Choroid plexus epithelial cell (primary cell): ENCODE data around the gene PNCK.

Experiments
- DNase-seq: peaks from one replicate; pipeline ENCODE4 v3.0.0-alpha.2; 2010; ENCODE audit warnings: low read depth
- H3K4me3 ChIP-seq: 2 replicates; pipeline ENCODE4 v1.5.1; 2011; ENCODE audit warnings: low read depth, mild to moderate bottlenecking, control low read depth, low read length, moderate library complexity
- TF ChIP-seq, protein P1 (sequence below): conservative IDR thresholded peaks from 2 replicates; pipeline ENCODE4 v1.5.1; 2011; ENCODE audit warnings: low read depth, mild to moderate bottlenecking, control low read depth, inconsistent platforms, low read length, moderate library complexity

PNCK gene

DNA sequence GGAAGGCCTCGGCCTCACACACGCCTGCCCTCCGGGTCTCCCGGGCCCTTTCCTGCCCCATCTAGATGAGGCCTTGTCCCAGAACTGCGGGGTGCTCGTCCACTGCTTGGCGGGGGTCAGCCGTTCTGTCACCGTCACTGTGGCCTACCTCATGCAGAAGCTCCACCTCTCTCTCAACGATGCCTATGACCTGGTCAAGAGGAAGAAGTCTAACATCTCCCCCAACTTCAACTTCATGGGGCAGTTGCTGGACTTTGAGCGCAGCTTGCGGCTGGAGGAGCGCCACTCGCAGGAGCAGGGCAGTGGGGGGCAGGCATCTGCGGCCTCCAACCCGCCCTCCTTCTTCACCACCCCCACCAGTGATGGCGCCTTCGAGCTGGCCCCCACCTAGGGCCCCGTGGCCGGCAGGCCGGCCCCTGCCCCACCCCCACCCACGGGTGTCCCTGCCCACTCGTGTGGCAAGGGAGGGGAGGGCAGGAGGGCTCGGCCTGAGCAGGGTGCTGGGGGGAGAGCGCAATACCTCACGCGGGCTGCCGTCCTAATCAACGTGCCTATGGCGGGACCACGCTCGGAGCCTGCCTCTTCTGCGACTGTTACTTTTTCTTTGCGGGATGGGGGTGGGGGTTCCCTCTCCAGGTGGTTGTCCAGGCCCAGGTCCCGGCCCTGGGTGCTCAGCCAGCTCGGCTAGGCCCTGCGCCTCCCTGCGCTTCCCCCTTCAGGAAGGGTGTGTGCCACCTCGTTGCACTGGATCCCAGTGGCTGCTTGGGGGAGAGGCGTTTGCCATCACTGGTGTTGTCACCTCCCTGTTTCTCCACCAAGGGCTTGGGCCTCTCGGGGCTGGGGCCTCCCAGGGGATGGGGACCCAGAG lies 23.5 kb downstream of the PNCK start:
- H3K4me3 ChIP-seq: no peak overlapping the region
- TF ChIP-seq, protein P1, sequence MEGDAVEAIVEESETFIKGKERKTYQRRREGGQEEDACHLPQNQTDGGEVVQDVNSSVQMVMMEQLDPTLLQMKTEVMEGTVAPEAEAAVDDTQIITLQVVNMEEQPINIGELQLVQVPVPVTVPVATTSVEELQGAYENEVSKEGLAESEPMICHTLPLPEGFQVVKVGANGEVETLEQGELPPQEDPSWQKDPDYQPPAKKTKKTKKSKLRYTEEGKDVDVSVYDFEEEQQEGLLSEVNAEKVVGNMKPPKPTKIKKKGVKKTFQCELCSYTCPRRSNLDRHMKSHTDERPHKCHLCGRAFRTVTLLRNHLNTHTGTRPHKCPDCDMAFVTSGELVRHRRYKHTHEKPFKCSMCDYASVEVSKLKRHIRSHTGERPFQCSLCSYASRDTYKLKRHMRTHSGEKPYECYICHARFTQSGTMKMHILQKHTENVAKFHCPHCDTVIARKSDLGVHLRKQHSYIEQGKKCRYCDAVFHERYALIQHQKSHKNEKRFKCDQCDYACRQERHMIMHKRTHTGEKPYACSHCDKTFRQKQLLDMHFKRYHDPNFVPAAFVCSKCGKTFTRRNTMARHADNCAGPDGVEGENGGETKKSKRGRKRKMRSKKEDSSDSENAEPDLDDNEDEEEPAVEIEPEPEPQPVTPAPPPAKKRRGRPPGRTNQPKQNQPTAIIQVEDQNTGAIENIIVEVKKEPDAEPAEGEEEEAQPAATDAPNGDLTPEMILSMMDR: no peak
- no peak for DNase-seq

DNA sequence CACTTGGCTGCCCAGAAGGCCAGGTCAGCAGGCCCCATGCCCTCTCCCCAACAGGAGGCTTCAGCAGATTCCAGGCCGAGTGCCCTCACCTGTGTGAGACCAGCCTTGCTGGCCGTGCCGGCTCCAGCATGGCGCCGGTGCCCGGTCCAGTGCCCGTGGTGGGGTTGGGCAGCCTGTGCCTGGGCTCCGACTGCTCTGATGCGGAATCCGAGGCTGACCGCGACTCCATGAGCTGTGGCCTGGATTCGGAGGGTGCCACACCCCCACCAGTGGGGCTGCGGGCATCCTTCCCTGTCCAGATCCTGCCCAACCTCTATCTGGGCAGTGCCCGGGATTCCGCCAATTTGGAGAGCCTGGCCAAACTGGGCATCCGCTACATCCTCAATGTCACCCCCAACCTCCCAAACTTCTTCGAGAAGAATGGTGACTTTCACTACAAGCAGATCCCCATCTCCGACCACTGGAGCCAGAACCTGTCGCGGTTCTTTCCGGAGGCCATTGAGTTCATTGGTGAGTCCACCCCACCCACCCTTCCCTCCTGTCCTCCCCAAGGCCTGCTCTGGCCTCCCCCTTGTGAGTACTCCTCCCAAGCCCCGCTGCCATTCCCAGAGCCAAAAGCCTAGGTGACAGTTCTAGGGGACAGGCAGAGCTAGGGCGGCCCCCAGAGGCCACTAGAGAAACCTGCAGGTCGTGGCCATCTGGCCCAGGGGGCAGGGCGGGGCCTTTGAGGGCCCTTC lies 24.3 kb downstream of the PNCK start:
- no peak for DNase-seq
- H3K4me3 ChIP-seq: no peak overlapping the region
- TF ChIP-seq, protein P1: peak; percentile 22

DNA sequence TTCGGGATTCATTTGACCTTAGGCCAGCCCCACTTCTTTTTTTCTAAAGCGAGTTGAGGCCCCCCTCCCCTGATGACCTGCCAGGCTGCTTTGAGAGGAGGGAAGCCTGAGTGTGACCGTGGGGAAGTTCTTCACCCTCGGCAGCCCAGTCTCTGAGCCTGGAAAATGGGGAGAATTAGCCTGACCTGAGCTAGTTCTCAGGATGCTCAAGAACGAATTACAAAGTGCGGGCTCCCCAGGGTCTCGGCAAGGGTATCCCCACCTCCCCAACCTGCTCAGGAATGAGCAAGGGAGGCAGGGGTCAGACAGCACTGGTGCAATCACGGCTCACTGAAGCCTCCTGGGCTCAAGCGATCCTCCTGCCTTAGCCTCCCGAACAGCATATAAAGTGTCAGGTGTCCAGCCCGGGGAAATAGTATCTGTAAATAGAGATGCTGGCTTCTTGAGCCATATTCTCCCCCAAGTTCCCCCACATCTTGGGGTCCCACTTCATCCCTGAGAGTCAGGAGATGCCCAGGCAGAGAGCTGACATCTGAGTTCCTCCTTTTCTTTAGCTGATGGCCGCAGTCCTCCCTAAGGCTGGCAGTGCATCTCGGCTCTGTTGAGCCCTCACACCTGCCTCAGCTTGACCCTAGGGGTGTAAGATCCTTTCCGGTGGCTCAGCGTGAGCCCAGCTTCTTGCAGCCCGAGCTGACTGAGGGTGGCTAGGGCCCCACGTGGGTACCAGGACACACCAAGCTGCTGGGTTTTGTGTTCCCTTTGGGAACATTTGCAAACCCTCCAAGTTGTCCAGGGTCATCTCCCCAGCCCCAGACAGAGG lies 25.0 kb downstream of the PNCK start:
- TF ChIP-seq, protein P1: no peak
- H3K4me3 ChIP-seq: no peak overlapping the region
- DNase-seq: no peak

DNA sequence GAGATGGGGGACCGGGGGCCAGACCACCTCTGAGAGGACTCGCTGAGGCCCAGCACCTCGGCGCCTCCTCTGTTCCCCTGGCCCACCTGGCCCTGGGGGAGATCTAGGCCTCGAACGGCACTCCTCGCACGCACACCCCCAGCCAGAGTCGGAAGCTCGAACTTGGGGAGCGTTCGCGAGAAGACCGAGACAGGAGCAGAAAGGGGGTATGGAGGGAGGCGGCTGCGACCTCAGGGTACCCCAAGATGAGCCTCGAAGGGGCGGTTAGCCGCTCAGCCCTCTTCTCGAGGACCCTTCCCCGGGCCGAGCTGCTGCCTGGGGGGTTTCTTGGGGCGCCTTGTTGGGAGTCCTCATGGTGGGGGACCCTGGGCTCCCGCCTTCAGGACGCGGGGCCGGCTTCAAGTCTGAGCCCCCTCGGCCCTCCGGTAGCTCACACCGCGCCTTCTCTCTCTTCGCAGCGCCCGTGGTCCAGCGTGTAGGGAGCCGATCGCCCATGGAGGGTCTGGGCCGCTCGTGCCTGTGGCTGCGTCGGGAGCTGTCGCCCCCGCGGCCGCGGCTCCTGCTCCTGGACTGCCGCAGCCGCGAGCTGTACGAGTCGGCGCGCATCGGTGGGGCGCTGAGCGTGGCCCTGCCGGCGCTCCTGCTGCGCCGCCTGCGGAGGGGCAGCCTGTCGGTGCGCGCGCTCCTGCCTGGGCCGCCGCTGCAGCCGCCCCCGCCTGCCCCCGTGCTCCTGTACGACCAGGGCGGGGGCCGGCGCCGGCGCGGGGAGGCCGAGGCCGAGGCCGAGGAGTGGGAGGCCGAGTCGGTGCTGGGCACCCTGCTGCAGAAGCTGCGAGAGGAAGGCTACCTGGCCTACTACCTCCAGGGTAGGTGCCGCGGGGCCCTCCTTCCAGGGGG lies 25.9 kb downstream of the PNCK start:
- no peak overlapping the region for H3K4me3 ChIP-seq
- TF ChIP-seq, protein P1: no peak
- no peak for DNase-seq

DNA sequence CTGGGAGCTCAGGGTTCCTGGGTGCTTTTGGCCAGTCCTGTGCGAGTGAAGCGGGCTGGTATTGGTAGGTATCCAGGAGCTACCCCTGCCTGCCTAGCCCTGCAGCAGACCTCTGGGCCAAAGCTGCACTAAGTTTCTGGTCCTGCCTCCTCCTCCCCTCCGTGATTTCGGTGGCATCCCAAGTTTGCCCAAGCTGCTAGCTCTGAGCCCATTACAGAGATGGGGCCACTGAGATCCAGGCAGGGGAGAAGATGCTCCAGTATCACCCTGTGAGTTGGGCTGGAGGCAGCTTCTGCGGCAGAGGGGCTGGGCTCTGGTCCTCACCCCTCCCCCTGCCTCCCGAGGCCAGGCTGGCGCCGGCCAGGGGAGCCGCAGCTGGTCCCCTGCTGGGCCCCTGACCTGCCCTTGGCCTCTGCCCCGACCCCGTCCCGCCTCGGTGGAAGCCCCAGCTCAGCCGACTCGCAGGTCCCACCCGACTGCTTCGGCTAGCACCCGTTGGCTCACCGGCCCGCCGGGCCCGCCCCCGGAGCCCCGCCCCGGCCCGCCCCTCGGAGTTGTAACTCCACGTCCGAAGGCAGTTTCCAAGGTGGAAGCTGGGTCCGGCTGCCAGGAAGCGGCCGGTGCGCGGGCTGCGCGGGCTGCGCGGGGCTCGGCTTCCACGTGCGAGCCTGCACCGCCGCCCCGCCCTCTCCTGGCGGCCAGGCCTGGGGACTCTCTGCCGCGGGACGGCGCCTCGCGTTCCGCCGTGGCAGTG lies 26.8 kb downstream of the PNCK start, which contains the start of gene DUSP9:
Gene DUSP9 (plus strand): TSS at position 584 of the 754 bp plus-strand sequence. CDS start 751 bp downstream, outside the sequence.
- peak; percentile 27 for DNase-seq
- TF ChIP-seq, protein P1: no peak
- no peak within 1 kb of the TSS for H3K4me3 ChIP-seq
